ENCODE results near the gene FHL5. TPM values are rescaled to one million over a fixed set of nuclear protein-coding genes. Genes with fewer than 3 reads are reported as not detected.

FHL5 gene, protein sequence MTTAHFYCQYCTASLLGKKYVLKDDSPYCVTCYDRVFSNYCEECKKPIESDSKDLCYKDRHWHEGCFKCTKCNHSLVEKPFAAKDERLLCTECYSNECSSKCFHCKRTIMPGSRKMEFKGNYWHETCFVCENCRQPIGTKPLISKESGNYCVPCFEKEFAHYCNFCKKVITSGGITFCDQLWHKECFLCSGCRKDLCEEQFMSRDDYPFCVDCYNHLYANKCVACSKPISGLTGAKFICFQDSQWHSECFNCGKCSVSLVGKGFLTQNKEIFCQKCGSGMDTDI
- total RNA-seq, result not detected in 2 replicates

GRCh38 chr6:96562886-96563285, at the start of gene FHL5:
Gene FHL5, plus strand, starts transcription at chr6:96563128. Its CDS starts 40,486 bp downstream, at chr6:96603614.

DNA sequence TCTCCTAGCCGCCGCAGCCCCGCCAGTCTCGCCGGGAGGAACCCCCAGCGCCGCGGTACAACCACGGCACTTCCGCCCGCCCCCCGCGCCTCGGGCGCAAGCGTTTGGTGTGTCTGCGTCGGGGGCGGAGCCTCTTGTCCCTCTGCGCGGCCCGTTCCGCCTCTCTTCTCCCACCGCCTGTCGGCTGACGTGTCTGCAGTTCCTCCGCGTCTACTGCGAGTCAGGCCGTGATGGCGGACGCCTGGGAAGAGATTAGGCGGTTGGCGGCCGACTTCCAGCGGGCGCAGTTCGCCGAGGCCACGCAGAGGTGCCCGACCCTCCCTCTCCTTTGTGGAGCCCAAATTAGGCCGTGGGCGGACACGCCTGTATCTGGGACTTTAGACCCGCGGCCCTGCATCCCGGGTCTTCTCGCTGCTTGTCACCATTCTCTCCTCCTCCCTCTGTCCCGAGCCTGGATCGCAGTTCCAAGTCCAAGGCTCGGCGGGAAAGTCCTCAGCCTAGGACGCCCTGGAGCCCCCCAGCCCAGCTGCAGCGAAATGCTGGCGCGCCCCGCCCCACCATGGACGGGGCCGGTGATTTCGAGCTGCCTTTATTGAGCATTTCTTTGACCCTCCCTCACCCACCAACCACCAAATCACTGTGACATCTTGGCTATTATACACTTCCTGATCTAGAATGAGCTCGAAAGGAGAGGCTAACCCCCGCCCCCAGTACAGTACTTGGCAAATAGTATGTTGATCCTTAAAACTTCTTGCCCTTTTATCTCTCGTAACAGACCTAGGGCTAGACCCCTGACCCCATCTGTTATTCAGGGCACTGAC, 41.1 kb upstream of the FHL5 start, which contains the start of gene UFL1:
UFL1 (plus strand) TSS at position 163 of the 821 bp plus-strand sequence; CDS start at position 231, 68 bp downstream.

Small RNAs within 50 kb of the gene (small RNA-seq; reads per million reads assigned to genes)
- not detected for gene RNU4-70P

Other genes with a start within 250 kb of the FHL5 start
- gene UFL1, start 41.3 kb upstream of the FHL5 start, total RNA-seq, result 35.6 and 37.7 TPM in 2 replicates

Data from placental epithelial cell (primary cell).